PC-3 (cell line): ENCODE measurements around the gene PCA3. TPM values are rescaled to one million over a fixed set of nuclear protein-coding genes. Genes with fewer than 3 reads are reported as not detected.

Source experiments
- ATAC-seq: fragments of 200-7000 bp; cut with Tn5 transposase; 2 replicates; pipeline ENCODE4 v1.9.1; 2020; ENCODE audit warnings: mild to moderate bottlenecking, moderate library complexity
- BruUV-seq: library from RNA; stranded (reverse); fragments of 400-500 nt; replicated peaks from 2 replicates; lab custom pipeline; 2021; lab: Mats Ljungman, UMichigan
- CTCF ChIA-PET: fragments of 300-600 bp; sonication (Branson Sonifier 250); formaldehyde crosslinking; loops from one replicate; lab custom pipeline; 2022; ENCODE audit warnings: antibody characterized with exemption; lab: Charles Lee
- POLR2A ChIA-PET: fragments of 300-600 bp; sonication (Branson Sonifier 250); formaldehyde crosslinking; loops from one replicate; lab custom pipeline; 2022; ENCODE audit warnings: antibody characterized with exemption; ENCODE audit not compliant: unreplicated experiment; lab: Charles Lee
- DNase-seq: peaks from one replicate; pipeline ENCODE4 v3.0.0-alpha.2; 2015
- H2AFZ ChIP-seq: fragments of 300-600 bp; sonication (generic); 2 replicates; pipeline ENCODE4 v1.6.0; 2016; ENCODE audit warnings: antibody characterized with exemption, low read length
- H3F3A ChIP-seq: fragments of 300-600 bp; sonication (generic); one replicate; pipeline ENCODE4 v1.6.0; 2017; ENCODE audit warnings: antibody characterized with exemption, low read length, control low read depth, mild to moderate bottlenecking; ENCODE audit not compliant: unreplicated experiment
- H3K27ac ChIP-seq: fragments of 300-600 bp; sonication (generic); 2 replicates; pipeline ENCODE4 v1.5.1; 2016; ENCODE audit warnings: mild to moderate bottlenecking, low read length
- H3K27me3 ChIP-seq: fragments of 300-600 bp; sonication (generic); 2 replicates; pipeline ENCODE4 v1.6.1; 2016; ENCODE audit warnings: low read length, mixed read lengths
- H3K36me3 ChIP-seq: fragments of 300-600 bp; sonication (generic); 2 replicates; pipeline ENCODE4 v1.6.1; 2016; ENCODE audit warnings: low read depth, mixed run types, low read length, mixed read lengths
- H3K4me1 ChIP-seq: fragments of 300-600 bp; sonication (generic); 2 replicates; pipeline ENCODE4 v1.5.1; 2016; ENCODE audit warnings: low read length; ENCODE audit not compliant: insufficient read depth
- H3K4me2 ChIP-seq: fragments of 300-600 bp; sonication (generic); 2 replicates; pipeline ENCODE4 v1.6.0; 2016; ENCODE audit warnings: low read length
- H3K4me3 ChIP-seq: fragments of 300-600 bp; sonication (generic); 2 replicates; pipeline ENCODE4 v1.5.1; 2016; ENCODE audit warnings: mild to moderate bottlenecking, low read length, mixed read lengths
- H3K79me2 ChIP-seq: fragments of 300-600 bp; sonication (generic); 2 replicates; pipeline ENCODE4 v1.6.1; 2017; ENCODE audit warnings: low read length, mixed read lengths
- H3K9ac ChIP-seq: fragments of 300-600 bp; sonication (generic); 2 replicates; pipeline ENCODE4 v1.6.0; 2016; ENCODE audit warnings: mild to moderate bottlenecking, low read length
- H3K9me2 ChIP-seq: fragments of 300-600 bp; sonication (generic); replicated peaks from 2 replicates; pipeline ENCODE4 v1.6.1; 2016; ENCODE audit warnings: mixed run types, low read length, mixed read lengths
- H3K9me3 ChIP-seq: fragments of 300-600 bp; sonication (generic); 2 replicates; pipeline ENCODE4 v1.6.1; 2016; ENCODE audit warnings: low read length, mixed read lengths
- H4K20me1 ChIP-seq: fragments of 300-600 bp; sonication (generic); 2 replicates; pipeline ENCODE4 v1.6.1; 2016; ENCODE audit warnings: low read length, mixed read lengths
- EZH2 ChIP-seq: fragments of 300-600 bp; sonication (generic); IDR thresholded peaks from one replicate; pipeline ENCODE4 v1.6.1; 2017; ENCODE audit warnings: antibody characterized with exemption, mild to moderate bottlenecking, low read length; ENCODE audit not compliant: unreplicated experiment
- EZH2phosphoT487 ChIP-seq: fragments of 300-600 bp; sonication (generic); IDR thresholded peaks from 2 replicates; pipeline ENCODE4 v1.6.1; 2018; ENCODE audit warnings: mild to moderate bottlenecking, antibody characterized with exemption, low read length, borderline replicate concordance
- intact Hi-C: fragments of 100-400 bp; cut with micrococcal nuclease; formaldehyde crosslinking; loops from 2 replicates; pipeline ENCODE4 v1.9.0; 2023
- total RNA-seq: library from RNA; depleted of rRNA; stranded (reverse); fragments of >200 nt; gene quantifications from 2 replicates; pipeline ENCODE4 v1.2.3, GENCODE V29; 2014
- TF ChIP-seq, protein P1 (sequence below): fragments of 300-600 bp; sonication (generic); conservative IDR thresholded peaks from 2 replicates; pipeline ENCODE4 v1.5.1; 2017; ENCODE audit warnings: antibody characterized with exemption, low read depth, mild to moderate bottlenecking, low read length

PCA3 gene
- total RNA-seq, 1 experiment from 2014 or later = not detected

GRCh38 chr9:76827296-76828080 lies 63.2 kb downstream of the PCA3 start:
- H3K9ac ChIP-seq = no peak overlapping the region
- H3K4me3 ChIP-seq = no peak overlapping the region
- H3K36me3 ChIP-seq = no peaks in the 10 kb centered on the region
- no peaks in the 10 kb centered on the region for H4K20me1 ChIP-seq
- CTCF ChIA-PET = no interaction called here
- H3K27me3 ChIP-seq = no peaks in the 10 kb centered on the region
- no peak; the same call in 1 of the 2 replicates for ATAC-seq
- no peaks in the 10 kb centered on the region for H3K9me3 ChIP-seq
- no peaks in the 10 kb centered on the region for H3K9me2 ChIP-seq
- H3K4me2 ChIP-seq = no peak overlapping the region
- POLR2A ChIA-PET = no interaction called here
- H3K79me2 ChIP-seq = no peaks in the 10 kb centered on the region
- TF ChIP-seq, protein P1, sequence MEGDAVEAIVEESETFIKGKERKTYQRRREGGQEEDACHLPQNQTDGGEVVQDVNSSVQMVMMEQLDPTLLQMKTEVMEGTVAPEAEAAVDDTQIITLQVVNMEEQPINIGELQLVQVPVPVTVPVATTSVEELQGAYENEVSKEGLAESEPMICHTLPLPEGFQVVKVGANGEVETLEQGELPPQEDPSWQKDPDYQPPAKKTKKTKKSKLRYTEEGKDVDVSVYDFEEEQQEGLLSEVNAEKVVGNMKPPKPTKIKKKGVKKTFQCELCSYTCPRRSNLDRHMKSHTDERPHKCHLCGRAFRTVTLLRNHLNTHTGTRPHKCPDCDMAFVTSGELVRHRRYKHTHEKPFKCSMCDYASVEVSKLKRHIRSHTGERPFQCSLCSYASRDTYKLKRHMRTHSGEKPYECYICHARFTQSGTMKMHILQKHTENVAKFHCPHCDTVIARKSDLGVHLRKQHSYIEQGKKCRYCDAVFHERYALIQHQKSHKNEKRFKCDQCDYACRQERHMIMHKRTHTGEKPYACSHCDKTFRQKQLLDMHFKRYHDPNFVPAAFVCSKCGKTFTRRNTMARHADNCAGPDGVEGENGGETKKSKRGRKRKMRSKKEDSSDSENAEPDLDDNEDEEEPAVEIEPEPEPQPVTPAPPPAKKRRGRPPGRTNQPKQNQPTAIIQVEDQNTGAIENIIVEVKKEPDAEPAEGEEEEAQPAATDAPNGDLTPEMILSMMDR = no peak
- no peak for TF ChIP-seq EZH2phosphoT487
- TF ChIP-seq EZH2 = no peak
- H3K4me1 ChIP-seq = no peaks in the 10 kb centered on the region; the same call in 1 of the 2 replicates
- intact Hi-C loops = no loop called here
- H3F3A ChIP-seq = no peaks in the 10 kb centered on the region
- H3K27ac ChIP-seq = no peak overlapping the region
- no peak overlapping the region for H2AFZ ChIP-seq
- BruUV-seq = no TSS peak
- DNase-seq = peak; percentile 4

GRCh38 chr9:76828447-76828846 lies 64.2 kb downstream of the PCA3 start:
- no TSS peak for BruUV-seq
- Histone ChIP-seq H2AFZ (no peak overlapping the region), H3K27me3 (no peaks in the 10 kb centered on the region), H3K9me2 (no peaks in the 10 kb centered on the region), H3K9me3 (no peaks in the 10 kb centered on the region), H3F3A (no peaks in the 10 kb centered on the region), H3K4me3 (no peak overlapping the region), H3K79me2 (no peaks in the 10 kb centered on the region), H3K36me3 (no peaks in the 10 kb centered on the region), H3K27ac (no peak overlapping the region), H3K4me1 (no peaks in the 10 kb centered on the region; the same call in 1 of the 2 replicates), H3K4me2 (no peak overlapping the region), H4K20me1 (no peaks in the 10 kb centered on the region), H3K9ac (no peak overlapping the region)
- CTCF ChIA-PET = no interaction called here
- intact Hi-C loops = no loop called here
- POLR2A ChIA-PET = no interaction called here
- TF ChIP-seq EZH2phosphoT487 = no peak
- TF ChIP-seq, protein P1 = no peak
- TF ChIP-seq EZH2 = no peak
- ATAC-seq (no peak), DNase-seq (no peak)

DNA sequence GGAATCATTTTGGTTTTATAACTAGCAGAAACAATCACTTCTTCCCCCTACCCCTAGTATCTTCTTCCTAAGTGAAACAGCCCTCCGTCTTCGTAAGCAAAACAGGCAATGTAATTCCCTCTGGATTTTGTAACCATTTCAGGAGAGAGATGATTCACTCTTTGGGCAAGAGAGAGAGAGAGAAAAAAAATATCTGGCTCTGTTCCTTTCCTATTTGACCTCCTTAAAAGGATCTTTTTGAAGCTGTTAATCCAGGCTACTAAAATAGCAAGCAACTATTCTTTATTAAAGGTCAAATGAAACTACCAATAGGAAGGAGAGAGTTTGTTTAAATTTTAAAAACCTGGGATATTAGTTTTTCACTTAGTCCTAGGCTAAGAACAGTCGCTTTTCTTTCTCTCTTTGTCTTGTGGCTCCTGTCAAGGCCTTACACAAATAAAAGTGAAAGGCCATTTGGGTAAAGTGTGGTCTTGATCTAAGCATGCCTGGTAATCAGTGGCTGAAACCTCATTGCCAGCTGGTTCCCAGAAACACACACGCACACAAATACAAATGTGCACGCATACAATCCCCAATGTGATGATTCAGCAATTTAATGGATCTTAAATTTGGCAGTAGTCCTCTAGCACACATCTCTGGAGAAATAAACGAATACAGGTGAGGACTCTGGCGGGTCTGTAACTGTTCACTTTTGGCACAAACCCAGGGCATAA lies 71.5 kb downstream of the PCA3 start:
- Histone ChIP-seq H3F3A (no peaks in the 10 kb centered on the region), H3K36me3 (no peaks in the 10 kb centered on the region), H3K9me3 (no peaks in the 10 kb centered on the region), H4K20me1 (no peaks in the 10 kb centered on the region), H3K4me1 (peaks cover 13% of the 10 kb centered on the region; the same call in 1 of the 2 replicates), H3K9me2 (no peaks in the 10 kb centered on the region), H3K27me3 (no peaks in the 10 kb centered on the region), H3K27ac (peak overlapping the region; percentile 28; the same call in 1 of the 2 replicates), H3K4me2 (peak overlapping the region; percentile 38; the same call in 1 of the 2 replicates), H3K4me3 (no peak overlapping the region), H3K79me2 (no peaks in the 10 kb centered on the region), H2AFZ (peak overlapping the region; percentile 41; the same call in 1 of the 2 replicates), H3K9ac (no peak overlapping the region; the same call in 1 of the 2 replicates)
- POLR2A ChIA-PET = no interaction called here
- TF ChIP-seq EZH2phosphoT487 = no peak
- TF ChIP-seq EZH2 = no peak
- TF ChIP-seq, protein P1 = no peak
- BruUV-seq = no TSS peak
- peak; percentile 38 for DNase-seq
- no peak for ATAC-seq
- intact Hi-C loops = no loop called here
- CTCF ChIA-PET = no interaction called here
